Measurements from ENCODE around the gene NEDD9.

The NEDD9 gene

DNA sequence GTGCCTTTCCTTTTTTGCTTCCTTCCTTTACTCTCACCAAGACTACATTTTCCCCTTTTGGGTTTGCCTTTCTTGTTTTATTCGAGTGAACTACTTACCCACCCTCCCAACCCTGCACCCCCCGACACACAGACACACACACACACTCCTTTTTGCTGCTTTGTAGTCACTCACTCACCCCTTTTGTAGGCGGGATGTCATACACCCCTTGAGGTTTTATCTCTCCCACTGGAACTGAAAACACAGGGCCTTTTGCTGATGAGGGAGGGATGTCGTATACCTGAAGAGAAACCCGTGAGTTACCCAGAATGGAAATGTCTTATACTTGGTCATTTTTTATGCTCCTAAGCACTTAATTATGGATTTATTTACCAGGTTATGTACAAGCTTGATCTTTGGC lies 40.3 kb downstream of the NEDD9 start:
- H3K36me3 ChIP-seq, result no peaks in the 10 kb centered on the region
- DNase-seq, result no peak
- no peaks in the 10 kb centered on the region for H3K27me3 ChIP-seq (ENCODE audit: insufficient read depth, low read depth, severe bottlenecking)
- no peak overlapping the region for H3K27ac ChIP-seq
- TF ChIP-seq, protein P1, sequence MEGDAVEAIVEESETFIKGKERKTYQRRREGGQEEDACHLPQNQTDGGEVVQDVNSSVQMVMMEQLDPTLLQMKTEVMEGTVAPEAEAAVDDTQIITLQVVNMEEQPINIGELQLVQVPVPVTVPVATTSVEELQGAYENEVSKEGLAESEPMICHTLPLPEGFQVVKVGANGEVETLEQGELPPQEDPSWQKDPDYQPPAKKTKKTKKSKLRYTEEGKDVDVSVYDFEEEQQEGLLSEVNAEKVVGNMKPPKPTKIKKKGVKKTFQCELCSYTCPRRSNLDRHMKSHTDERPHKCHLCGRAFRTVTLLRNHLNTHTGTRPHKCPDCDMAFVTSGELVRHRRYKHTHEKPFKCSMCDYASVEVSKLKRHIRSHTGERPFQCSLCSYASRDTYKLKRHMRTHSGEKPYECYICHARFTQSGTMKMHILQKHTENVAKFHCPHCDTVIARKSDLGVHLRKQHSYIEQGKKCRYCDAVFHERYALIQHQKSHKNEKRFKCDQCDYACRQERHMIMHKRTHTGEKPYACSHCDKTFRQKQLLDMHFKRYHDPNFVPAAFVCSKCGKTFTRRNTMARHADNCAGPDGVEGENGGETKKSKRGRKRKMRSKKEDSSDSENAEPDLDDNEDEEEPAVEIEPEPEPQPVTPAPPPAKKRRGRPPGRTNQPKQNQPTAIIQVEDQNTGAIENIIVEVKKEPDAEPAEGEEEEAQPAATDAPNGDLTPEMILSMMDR (IDR thresholded peaks at IDR 0.05; ENCODE audit: low read depth, low read length), result no peak
- peaks cover 8% of the 10 kb centered on the region for H3K9me3 ChIP-seq (ENCODE audit: severe bottlenecking)
- no peak overlapping the region for H3K4me3 ChIP-seq (ENCODE audit: low read depth, low read length)

DNA sequence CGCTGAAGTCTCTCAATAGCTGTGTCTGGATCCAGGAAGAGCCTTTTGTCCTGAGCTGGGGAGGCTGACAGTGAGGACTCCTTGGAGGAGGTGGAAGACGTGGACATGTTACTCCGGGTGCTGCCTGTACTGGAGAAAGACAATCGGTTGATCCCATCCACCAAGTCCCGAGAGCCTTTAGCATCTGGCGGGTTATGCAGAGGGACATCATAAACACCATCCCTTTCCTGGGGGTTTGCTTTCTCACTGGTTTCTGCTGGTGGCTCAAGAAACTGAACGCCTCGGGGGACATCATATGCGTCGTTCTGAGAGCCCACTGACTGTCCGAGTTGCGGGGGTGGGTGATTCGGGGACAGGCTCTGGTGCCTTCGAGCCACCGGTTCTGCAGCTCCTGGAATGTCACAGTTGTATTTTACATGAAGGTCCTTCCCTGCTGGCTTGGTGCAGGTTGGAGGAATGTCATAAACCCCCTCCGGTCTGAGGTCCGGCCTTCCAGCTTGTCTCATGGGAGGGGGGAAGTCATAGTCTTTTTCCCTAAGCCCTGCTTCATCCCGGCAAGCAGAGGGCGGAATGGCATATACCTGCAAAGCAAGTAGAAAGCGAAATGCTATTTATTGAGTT lies 41.7 kb downstream of the NEDD9 start:
- TF ChIP-seq, protein P1 (IDR thresholded peaks at IDR 0.05; ENCODE audit: low read depth, low read length), result no peak
- Histone ChIP-seq H3K27me3 (ENCODE audit: insufficient read depth, low read depth, severe bottlenecking) (no peaks in the 10 kb centered on the region), H3K27ac (no peak overlapping the region), H3K36me3 (no peaks in the 10 kb centered on the region), H3K4me3 (ENCODE audit: low read depth, low read length) (no peak overlapping the region), H3K9me3 (ENCODE audit: severe bottlenecking) (peaks cover 3% of the 10 kb centered on the region)
- no peak for DNase-seq

DNA sequence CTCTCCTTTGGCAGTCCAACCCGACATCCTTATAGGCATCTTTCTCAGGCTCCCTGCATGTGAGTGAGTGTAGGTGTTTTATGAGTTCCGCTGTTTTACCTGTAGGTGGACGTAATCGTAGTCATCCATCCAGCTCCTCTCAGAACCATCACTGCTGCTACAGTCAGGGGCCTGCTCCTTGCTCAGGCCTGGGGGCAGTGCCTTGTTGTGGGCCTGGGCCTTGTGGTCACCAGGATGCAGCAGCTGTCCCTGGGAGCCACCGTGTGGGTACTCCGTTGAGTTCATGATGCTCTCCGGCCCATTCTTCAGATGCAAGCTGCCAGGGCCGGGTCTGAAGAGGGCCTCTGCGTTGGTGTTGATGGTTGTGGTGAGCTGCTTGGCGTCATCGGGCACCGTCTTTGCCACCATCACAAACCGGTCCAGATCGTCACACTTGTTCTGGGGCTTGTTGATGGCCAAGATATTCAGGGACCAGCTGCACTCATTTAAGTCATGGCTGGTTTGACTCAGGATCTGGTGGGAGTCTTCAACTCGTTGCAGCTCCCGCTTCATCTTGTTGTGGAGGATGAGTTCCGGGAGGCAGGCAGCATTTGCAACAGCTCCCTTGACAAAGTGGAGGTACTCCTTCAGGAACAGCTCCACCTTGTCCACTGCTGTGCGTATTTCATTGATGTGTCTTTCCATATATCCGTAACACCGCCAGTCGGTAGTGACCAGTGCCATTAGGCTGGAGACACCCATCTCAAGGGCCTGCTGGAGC lies 42.4 kb downstream of the NEDD9 start:
- TF ChIP-seq, protein P1 (IDR thresholded peaks at IDR 0.05; ENCODE audit: low read depth, low read length), result 0 out of 2 replicates have a peak, but pooled peaks have one; percentile 0
- Histone ChIP-seq H3K27me3 (ENCODE audit: insufficient read depth, low read depth, severe bottlenecking) (no peaks in the 10 kb centered on the region), H3K4me3 (ENCODE audit: low read depth, low read length) (no peak overlapping the region), H3K27ac (no peak overlapping the region), H3K36me3 (no peaks in the 10 kb centered on the region), H3K9me3 (ENCODE audit: severe bottlenecking) (no peaks in the 10 kb centered on the region)
- DNase-seq, result no peak

GRCh38 chr6:11188161-11188915 lies 44.1 kb downstream of the NEDD9 start:
- no peak for DNase-seq
- Histone ChIP-seq H3K36me3 (no peaks in the 10 kb centered on the region), H3K9me3 (ENCODE audit: severe bottlenecking) (no peaks in the 10 kb centered on the region)

DNA sequence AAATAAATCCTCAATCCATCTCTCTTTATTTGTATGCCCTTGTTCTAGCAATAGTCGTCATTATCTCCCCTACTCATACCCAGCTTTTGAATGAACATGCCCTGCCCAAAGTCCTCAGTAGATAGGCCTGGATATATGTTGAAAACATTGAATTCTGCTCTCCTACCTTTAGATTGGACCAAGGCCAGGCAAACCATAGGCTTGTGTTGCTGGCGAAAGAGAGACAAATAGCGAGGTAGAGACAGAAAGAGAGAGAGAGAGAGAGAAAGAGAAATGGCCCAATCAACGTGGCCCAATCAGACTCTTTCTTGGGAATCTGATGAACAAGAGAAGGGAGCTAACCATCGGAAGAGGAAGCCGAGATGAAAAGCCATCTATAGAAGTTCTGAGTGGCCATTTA lies 45.2 kb downstream of the NEDD9 start:
- Histone ChIP-seq H3K4me3 (ENCODE audit: low read depth, low read length) (no peak overlapping the region), H3K9me3 (ENCODE audit: severe bottlenecking) (no peaks in the 10 kb centered on the region), H3K27me3 (ENCODE audit: insufficient read depth, low read depth, severe bottlenecking) (no peaks in the 10 kb centered on the region), H3K36me3 (no peaks in the 10 kb centered on the region), H3K27ac (no peak overlapping the region)
- TF ChIP-seq, protein P1 (IDR thresholded peaks at IDR 0.05; ENCODE audit: low read depth, low read length), result no peak
- no peak for DNase-seq

More at GRCh38 chr6:11188161-11188915, 44.1 kb downstream of the NEDD9 start:
- Histone ChIP-seq H3K27ac (no peak overlapping the region), H3K27me3 (ENCODE audit: insufficient read depth, low read depth, severe bottlenecking) (no peaks in the 10 kb centered on the region), H3K4me3 (ENCODE audit: low read depth, low read length) (no peak overlapping the region)
- TF ChIP-seq, protein P1 (IDR thresholded peaks at IDR 0.05; ENCODE audit: low read depth, low read length), result no peak

All from WERI-Rb-1 (cell line).